WI38 (cell line): ENCODE data around the gene ANTKMT.

Experiments
- H3K4me3 ChIP-seq: 2 replicates; pipeline ENCODE4 v1.5.1; 2011; ENCODE audit warnings: low read depth, mild to moderate bottlenecking, control low read depth, low read length
- TF ChIP-seq, protein P1 (sequence below): IDR thresholded peaks from 2 replicates; pipeline ENCODE4 v1.5.1; 2012; ENCODE audit warnings: low read depth, mild to moderate bottlenecking, control low read depth, low read length

Gene ANTKMT

DNA sequence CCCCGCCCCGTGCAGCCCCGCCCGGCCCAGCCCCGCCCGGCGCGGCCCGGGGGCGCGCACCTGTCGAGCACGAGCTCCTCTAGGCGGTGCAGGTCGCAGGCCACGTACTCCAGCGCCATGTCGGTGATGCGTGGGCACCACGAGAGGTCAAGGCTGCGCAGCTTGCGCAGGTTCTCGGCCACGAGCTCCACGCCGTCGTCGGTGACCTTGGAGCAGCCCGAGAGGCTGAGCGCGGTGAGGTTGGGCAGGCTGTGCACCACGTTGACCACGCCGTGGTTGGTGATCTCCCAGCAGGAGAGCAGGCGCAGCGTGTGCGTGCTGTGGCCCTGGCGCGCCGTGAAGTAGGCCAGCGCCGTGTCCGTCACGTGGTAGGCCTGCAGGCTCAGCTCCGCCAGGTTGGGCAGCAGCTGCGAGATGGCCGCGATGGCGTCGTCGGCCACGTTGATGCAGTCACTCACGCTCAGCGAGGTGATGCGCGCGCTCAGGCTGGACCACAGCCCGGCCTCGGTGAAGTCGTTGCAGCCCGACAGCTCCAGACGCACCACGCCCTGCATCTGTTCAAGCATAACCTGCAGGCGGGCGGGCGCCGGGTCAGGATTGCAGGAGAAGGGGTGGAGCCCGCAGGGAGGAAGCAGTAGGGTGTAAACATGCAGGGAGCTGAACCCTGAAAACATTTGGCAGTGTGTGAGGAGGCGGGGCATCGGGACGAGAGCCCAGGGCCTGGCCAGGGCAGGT is 25.4 kb upstream of the ANTKMT start:
- H3K4me3 ChIP-seq: no peak overlapping the region
- TF ChIP-seq, protein P1, sequence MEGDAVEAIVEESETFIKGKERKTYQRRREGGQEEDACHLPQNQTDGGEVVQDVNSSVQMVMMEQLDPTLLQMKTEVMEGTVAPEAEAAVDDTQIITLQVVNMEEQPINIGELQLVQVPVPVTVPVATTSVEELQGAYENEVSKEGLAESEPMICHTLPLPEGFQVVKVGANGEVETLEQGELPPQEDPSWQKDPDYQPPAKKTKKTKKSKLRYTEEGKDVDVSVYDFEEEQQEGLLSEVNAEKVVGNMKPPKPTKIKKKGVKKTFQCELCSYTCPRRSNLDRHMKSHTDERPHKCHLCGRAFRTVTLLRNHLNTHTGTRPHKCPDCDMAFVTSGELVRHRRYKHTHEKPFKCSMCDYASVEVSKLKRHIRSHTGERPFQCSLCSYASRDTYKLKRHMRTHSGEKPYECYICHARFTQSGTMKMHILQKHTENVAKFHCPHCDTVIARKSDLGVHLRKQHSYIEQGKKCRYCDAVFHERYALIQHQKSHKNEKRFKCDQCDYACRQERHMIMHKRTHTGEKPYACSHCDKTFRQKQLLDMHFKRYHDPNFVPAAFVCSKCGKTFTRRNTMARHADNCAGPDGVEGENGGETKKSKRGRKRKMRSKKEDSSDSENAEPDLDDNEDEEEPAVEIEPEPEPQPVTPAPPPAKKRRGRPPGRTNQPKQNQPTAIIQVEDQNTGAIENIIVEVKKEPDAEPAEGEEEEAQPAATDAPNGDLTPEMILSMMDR: no peak

DNA sequence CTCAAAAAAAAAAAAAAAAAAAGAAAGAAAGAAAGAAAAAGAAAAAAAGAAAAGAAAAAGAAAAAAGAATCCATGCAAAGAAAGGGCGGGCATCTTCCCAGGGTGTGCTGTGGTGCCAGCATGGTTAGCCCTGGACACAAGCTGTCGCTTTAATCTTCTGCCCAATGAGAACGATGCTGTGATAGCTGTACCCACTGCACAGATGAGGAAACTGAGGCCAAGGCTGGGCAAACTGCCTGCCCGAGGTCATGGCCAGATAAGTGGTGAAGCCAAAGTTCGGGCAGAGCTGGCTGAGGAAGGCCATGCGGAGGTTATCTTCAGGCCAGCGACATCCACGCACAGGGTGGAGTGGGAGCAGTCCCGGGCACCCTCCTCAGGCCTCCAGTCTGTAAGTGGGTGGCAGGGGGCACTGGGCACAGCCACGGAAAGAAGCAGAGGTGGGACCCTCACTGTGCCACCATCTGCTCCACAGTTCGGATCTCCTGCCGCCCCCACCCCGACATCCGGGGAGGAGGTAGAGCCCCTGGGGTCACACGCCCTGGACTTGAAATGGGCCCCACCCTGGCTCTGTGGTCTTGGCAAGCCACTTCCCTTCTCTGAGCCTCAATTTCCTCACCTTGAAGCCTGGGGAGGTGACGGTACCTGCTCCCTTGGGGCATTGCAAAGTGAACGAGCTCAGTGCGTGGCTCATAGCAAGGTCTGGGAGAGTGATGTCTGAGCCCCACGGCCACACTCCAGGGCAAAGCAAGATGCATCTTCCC is 21.9 kb upstream of the ANTKMT start:
- TF ChIP-seq, protein P1: no peak
- H3K4me3 ChIP-seq: no peak overlapping the region

DNA sequence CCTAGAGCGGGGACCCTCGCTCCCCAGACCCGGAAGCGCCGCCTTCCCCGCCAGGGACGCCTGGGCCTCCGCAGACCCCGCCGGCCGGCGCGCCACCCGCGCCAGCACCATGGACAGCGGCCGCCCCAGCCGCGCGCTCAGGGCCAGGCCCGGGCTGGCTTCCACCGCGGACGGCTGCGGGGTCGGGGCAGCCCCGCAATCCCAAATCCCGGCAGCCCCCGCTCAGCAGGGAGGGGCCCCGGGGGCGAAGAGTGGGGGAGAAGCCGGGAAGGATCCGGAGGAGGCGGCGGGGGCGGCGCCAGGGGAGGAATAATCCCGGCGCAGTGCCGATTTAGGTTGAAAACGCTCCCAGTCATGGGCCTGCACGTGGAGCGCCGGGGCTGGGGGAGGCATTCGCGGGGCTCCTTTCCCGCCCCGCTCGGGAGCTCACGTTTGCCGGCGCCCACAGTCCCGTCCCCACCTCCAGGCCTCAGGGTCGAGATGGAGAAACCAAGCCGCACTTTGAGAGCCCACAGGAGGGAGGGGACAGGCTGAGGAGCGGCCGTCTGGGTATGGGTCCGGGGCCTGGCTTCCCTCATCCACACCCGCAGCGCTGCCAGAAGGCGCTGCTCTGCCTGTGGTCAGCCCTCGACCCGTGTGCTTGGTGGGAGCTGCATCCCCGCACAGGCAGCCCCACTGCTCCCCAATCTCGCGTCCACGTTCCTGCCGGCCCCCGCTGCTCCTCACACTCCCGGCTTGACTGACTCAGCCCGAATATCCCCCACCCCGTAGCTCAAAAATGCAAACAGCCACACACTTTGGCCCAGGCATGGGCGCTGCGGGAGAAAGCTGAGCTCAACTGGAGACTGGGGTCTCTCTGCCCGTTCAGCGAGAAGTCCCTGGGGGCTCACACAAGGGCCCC is 20.0 kb upstream of the ANTKMT start:
- TF ChIP-seq, protein P1: no peak
- no peak overlapping the region for H3K4me3 ChIP-seq

DNA sequence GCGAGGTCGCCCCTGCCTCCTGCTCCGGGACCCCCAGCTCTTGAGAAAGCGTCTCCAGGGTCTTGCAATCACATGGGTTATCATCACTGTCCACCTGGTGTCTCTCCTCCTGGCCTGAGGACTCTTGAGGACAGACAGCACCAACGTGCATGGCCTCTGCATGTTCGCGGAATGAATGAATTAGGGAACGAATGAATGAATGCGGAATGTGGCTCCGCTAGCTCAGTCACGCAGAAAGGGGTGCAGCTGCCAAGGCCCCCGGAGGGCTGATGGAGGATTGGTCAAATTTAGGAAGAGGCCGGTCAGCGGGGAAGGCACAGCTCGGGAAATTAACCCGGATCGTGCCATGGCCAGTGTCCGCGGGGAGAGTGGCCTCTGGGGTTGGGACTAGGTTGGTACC is 18.6 kb upstream of the ANTKMT start:
- no peak overlapping the region for H3K4me3 ChIP-seq
- TF ChIP-seq, protein P1: no peak

DNA sequence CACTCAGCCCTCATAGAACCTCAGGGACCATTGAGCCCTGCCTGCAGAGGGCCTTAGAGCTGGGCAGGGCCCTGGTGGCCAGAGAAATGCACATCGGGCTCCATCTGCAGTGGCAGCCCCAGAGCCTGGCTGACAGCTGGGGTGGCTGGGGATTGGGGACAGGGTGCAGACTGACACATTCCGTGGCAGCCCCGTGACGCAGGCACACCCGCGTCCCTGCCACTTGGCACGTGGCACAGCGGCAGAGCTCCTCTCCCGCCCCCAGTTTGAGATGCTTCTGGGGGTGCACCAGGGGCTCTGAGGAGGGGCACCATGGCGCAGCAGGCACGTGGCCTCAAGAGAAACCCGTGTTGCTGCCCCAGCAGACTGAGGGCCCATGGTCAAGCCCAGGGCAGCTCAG is 17.5 kb upstream of the ANTKMT start:
- H3K4me3 ChIP-seq: no peak overlapping the region
- TF ChIP-seq, protein P1: no peak

DNA sequence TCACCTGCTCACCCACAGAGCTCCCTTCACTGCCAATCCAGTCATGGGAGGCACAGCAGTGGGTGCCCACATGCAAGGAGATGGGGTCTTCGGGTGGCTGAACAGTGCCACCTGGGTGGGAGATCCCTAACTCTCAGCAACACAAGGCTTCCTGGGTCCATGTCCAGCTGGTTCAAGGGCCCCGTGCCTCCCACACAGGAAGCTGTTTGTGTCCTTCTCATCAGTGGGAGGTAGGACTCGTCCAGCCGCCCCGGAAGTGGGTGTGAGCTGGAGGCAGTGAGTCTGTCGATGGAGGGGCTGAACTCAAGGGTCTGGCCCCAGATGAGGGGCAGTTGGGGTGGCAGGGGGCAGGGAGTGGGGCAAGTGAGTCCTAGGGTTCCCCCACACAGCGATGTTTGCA is 16.9 kb upstream of the ANTKMT start:
- H3K4me3 ChIP-seq: no peak overlapping the region
- TF ChIP-seq, protein P1: no peak
